ENCODE results near the gene AGBL5. TPM values are rescaled to one million over a fixed set of nuclear protein-coding genes. Genes with fewer than 3 reads are reported as not detected.

The AGBL5 gene
- total and polyA plus RNA-seq, 2 of the 13 experiments (the other 11 are each of a cell fraction or from before 2014, with no cell fraction given), result 55.9 to 73.3 TPM

GRCh38 chr2:27079233-27080139 lies 28.0 kb downstream of the AGBL5 start:
- BruUV-seq (replicated peaks), result no TSS peak
- DNase-seq (ENCODE audit: low spot score), result no peak
- ChIA-PET POLR2A (interaction anchor here (1.9 to 9.2 kb wide), 4 partner anchors 7 to 27 kb away, joined by 7 to 106 read pairs (median 60); partner anchors contain the start of genes AGBL5 and OST4), CTCF (ENCODE audit: low intra/inter-chr PET ratio, low total read pairs) (no interaction called here)
- Histone ChIP-seq H3K4me3 (replicated peaks in 1 of 3; ENCODE audit: insufficient read depth in 1 of 3, low read depth in 2 of 3, low read length in 3 of 3) (peak overlapping the region; percentile 43 to 65 (median 57); a peak in 5 of 6 replicates), H2AFZ (ENCODE audit: low read length) (no peak overlapping the region), H3K4me1 (ENCODE audit: insufficient read depth, low read length) (peaks cover 85% of the 10 kb centered on the region), H3K9ac (ENCODE audit: insufficient read depth, low read depth, low read length) (peak overlapping the region; percentile 52), H3K79me2 (ENCODE audit: insufficient read depth, low read length) (no peaks in the 10 kb centered on the region), H3K27me3 (ENCODE audit: control insufficient read depth in 1 of 2, insufficient read depth in 2 of 2, low read length in 2 of 2) (peaks cover 0 to 8% of the 10 kb centered on the region in 2 experiments; a peak in 1 of 5 replicates), H3K36me3 (replicated peaks in 1 of 2; ENCODE audit: control insufficient read depth in 1 of 2, insufficient read depth in 2 of 2, low read length in 2 of 2) (no peaks in the 10 kb centered on the region), H3K27ac (ENCODE audit: extremely low read length, insufficient read depth, low read length) (peak overlapping the region; percentile 32), H3K4me2 (ENCODE audit: low read depth, low read length) (peak overlapping the region; percentile 72), H3K9me3 (ENCODE audit: low read length) (no peaks in the 10 kb centered on the region), H4K20me1 (ENCODE audit: insufficient read depth, low read length) (no peaks in the 10 kb centered on the region)
- 64% methylated on average over 11 of the region's 14 CpGs for WGBS (ENCODE audit: low lambda C conversion rate)
- FAIRE-seq, result no peak
- in situ Hi-C loops (cut with HindIII; ENCODE audit: extremely low pct_ligation_motif_present, low pct_unique_long_range_greater_than_20kb) (no loop called here), intact Hi-C loops (cut with micrococcal nuclease; ENCODE audit: unreplicated experiment) (loop anchor here (2.0 to 10.0 kb wide), 2 partner anchors 29 to 45 kb away; partner anchors contain the start of genes AGBL5 and TMEM214)
- ATAC-seq, result peak; percentile 6
- TF ChIP-seq SMYD3 (CRISPR knock-in tag; IDR thresholded peaks at IDR 0.05) (no peak), NR2F6 (IDR thresholded peaks at IDR 0.05) (no peak), NR2F6 (CRISPR knock-in tag; IDR thresholded peaks at IDR 0.05) (no peak), ZBTB7B (CRISPR knock-in tag; IDR thresholded peaks at IDR 0.05) (no peak), KAT8 (CRISPR knock-in tag; IDR thresholded peaks at IDR 0.05) (no peak), ZNF709 (CRISPR knock-in tag; IDR thresholded peaks at IDR 0.05) (peak; percentile 44; the same call in 1 of the 2 replicates), ZSCAN20 (CRISPR knock-in tag; IDR thresholded peaks at IDR 0.05; ENCODE audit: borderline replicate concordance) (no peak), TARDBP (CRISPR knock-in tag; IDR thresholded peaks at IDR 0.05) (no peak), ZNF232 (CRISPR knock-in tag; IDR thresholded peaks at IDR 0.05; ENCODE audit: borderline replicate concordance) (no peak), E2F1 (CRISPR knock-in tag; IDR thresholded peaks at IDR 0.05) (no peak), ZNF589 (CRISPR knock-in tag; conservative IDR thresholded peaks at IDR 0.05) (no peak), GLI4 (CRISPR knock-in tag; IDR thresholded peaks at IDR 0.05; ENCODE audit: borderline replicate concordance) (no peak), ZFP36L2 (CRISPR knock-in tag; IDR thresholded peaks at IDR 0.05) (no peak), SMARCC2 (IDR thresholded peaks at IDR 0.05) (no peak), HNRNPUL1 (IDR thresholded peaks at IDR 0.05; ENCODE audit: low read depth, low read length) (no peak), GATA4 (IDR thresholded peaks at IDR 0.05; ENCODE audit: borderline replicate concordance, low read depth) (no peak), BCL6 (CRISPR knock-in tag; IDR thresholded peaks at IDR 0.05) (no peak), ZNF124 (CRISPR knock-in tag; IDR thresholded peaks at IDR 0.05) (no peak)
- TF ChIP-seq, protein P1, sequence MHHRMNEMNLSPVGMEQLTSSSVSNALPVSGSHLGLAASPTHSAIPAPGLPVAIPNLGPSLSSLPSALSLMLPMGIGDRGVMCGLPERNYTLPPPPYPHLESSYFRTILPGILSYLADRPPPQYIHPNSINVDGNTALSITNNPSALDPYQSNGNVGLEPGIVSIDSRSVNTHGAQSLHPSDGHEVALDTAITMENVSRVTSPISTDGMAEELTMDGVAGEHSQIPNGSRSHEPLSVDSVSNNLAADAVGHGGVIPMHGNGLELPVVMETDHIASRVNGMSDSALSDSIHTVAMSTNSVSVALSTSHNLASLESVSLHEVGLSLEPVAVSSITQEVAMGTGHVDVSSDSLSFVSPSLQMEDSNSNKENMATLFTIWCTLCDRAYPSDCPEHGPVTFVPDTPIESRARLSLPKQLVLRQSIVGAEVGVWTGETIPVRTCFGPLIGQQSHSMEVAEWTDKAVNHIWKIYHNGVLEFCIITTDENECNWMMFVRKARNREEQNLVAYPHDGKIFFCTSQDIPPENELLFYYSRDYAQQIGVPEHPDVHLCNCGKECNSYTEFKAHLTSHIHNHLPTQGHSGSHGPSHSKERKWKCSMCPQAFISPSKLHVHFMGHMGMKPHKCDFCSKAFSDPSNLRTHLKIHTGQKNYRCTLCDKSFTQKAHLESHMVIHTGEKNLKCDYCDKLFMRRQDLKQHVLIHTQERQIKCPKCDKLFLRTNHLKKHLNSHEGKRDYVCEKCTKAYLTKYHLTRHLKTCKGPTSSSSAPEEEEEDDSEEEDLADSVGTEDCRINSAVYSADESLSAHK (CRISPR knock-in tag; IDR thresholded peaks at IDR 0.05; ENCODE audit: borderline replicate concordance), result no peak
- TF ChIP-seq, protein P2, sequence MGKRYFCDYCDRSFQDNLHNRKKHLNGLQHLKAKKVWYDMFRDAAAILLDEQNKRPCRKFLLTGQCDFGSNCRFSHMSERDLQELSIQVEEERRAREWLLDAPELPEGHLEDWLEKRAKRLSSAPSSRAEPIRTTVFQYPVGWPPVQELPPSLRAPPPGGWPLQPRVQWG (CRISPR knock-in tag; IDR thresholded peaks at IDR 0.05; ENCODE audit: borderline replicate concordance, low read depth), result no peak

All from HepG2 (cell line).